ENCODE results near the gene TC2N.

The TC2N gene

DNA sequence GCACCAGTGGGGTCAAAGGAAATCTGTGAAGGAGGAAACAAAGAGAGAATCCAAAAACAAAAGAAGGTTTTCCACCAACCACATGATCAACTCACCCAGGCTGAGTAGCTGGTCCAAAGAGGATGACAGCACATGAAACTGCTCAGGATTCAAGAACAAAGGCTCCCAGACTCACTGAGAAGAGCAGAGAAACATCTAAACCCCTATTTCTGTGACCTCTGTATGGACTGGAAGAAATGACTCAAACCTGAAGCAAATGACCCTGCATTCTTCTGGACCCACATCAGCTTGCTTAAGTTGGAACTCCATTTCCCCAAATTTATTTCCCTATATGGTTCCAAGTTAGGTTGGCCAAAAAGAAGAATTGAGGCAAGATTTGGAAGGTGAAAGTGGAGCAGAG lies 26.3 kb downstream of the TC2N start:
- ChIA-PET CTCF (no interaction called here), POLR2A (no interaction called here)
- DNase-seq (ENCODE audit: extremely low spot score), result no peak
- TF ChIP-seq ZNF384 (IDR thresholded peaks at IDR 0.05) (no peak), FOXM1 (IDR thresholded peaks at IDR 0.05; ENCODE audit: borderline replicate concordance) (no peak), L3MBTL2 (conservative IDR thresholded peaks at IDR 0.05) (no peak), FOXK2 (IDR thresholded peaks at IDR 0.05) (no peak), CTBP1 (IDR thresholded peaks at IDR 0.05; ENCODE audit: borderline replicate concordance) (no peak)

DNA sequence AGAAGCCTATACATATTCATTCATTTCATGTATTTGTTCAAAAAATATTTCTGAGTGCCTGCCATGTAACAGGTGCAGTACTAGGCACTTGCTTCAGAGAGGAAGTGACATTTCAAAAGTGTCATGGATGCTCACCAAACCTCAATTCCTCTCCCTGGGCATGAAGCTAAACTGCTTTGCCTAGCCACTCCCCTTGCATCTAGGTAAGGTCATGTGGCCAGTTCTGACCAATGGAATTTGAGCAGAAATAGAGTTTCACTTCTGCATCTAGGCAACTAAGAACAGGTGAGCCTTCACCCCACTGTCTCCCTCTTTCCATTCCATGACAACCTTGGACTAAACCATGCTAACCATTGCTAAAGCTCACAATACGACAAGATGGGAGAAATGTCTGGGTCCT lies 27.6 kb downstream of the TC2N start:
- TF ChIP-seq TARDBP (IDR thresholded peaks at IDR 0.05) (no peak), FOXA1 (IDR thresholded peaks at IDR 0.05) (no peak), FOXM1 (IDR thresholded peaks at IDR 0.05; ENCODE audit: borderline replicate concordance) (no peak), ELF4 (IDR thresholded peaks at IDR 0.05) (no peak), SUZ12 (IDR thresholded peaks at IDR 0.05) (no peak), NFRKB (IDR thresholded peaks at IDR 0.05) (no peak)
- TF ChIP-seq, protein P1, sequence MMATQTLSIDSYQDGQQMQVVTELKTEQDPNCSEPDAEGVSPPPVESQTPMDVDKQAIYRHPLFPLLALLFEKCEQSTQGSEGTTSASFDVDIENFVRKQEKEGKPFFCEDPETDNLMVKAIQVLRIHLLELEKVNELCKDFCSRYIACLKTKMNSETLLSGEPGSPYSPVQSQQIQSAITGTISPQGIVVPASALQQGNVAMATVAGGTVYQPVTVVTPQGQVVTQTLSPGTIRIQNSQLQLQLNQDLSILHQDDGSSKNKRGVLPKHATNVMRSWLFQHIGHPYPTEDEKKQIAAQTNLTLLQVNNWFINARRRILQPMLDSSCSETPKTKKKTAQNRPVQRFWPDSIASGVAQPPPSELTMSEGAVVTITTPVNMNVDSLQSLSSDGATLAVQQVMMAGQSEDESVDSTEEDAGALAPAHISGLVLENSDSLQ (IDR thresholded peaks at IDR 0.05), result no peak
- ChIA-PET POLR2A (no interaction called here), CTCF (no interaction called here)
- DNase-seq (ENCODE audit: extremely low spot score), result no peak

DNA sequence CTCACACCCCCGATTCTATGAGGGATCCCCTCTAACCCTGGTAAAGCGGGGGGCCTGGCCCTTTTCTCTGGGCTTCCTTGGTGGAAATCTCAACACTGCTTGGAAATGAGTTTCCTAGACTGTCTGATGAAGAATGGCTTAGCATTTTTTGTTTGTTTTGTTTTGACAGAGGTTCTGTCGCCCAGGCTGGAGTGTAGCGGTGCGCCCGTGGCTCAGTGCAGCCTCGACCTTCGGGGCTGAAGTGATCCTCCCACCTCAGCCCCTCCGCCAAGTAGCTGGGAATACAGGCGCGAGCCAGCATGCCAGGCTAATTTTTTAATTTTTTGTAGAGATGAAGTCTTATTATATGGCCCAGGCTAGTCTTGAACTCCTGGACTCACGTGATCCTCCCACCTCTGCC lies 30.3 kb downstream of the TC2N start:
- ChIA-PET POLR2A (no interaction called here), CTCF (no interaction called here)
- no peak for TF ChIP-seq HDGF (IDR thresholded peaks at IDR 0.05; ENCODE audit: borderline replicate concordance)
- no peak for TF ChIP-seq NFRKB (IDR thresholded peaks at IDR 0.05)
- no peak for TF ChIP-seq FOXA1 (IDR thresholded peaks at IDR 0.05)
- no peak for TF ChIP-seq LEF1 (IDR thresholded peaks at IDR 0.05; ENCODE audit: borderline replicate concordance)
- no peak for TF ChIP-seq ELF4 (IDR thresholded peaks at IDR 0.05)
- no peak for TF ChIP-seq TARDBP (IDR thresholded peaks at IDR 0.05)
- DNase-seq (ENCODE audit: extremely low spot score), result no peak

DNA sequence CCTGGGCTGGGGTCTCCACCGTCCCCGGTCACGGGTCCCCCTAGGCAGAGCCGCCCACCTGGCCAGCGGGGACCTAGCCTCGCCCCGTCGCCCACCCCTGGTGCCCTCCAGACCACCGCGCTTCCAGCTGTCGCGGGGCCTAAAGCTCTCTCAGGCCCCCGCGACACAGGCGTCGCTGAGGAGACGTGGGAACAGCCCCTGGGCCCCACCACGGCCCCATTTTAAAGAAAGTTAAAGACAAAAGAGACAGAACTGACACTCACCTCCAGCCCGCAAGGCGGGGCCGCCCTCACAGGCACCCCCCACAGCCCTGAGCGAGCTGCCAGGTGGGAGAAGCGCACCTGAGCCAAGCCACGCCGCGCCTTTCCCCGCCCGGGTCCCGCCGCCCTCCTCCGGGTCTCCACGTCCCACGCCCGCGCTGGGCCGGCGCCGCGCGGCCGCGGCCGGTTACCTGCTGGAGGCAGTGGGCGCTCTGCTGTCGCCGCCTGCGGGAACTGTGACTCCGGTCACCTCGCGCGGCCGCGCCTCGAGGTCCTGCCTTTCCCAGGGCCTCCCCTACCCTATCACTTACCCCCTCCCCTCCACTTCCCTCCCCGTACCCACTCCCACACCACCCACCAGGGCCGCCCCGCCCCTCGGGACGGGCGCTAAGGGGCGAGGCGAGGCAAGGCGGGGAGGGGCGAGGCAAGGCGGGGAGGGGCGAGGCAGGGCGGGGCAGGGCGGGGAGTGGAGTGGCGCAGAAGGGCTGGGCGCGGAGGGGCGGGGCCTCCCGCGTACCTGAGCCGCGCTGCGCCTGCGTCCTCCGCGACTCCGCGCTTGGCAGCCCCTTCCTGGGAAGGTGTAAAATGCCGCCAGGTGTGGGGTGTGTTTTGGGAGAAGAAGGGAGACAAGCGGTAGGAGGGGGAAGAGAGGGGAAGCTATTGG lies 31.2 kb downstream of the TC2N start:
- ChIA-PET POLR2A (no interaction called here), CTCF (no interaction called here)
- TF ChIP-seq L3MBTL2 (conservative IDR thresholded peaks at IDR 0.05), result peak; percentile 47; the same call in 1 of the 2 replicates
- TF ChIP-seq NFRKB (IDR thresholded peaks at IDR 0.05), result no peak
- DNase-seq (ENCODE audit: extremely low spot score), result peak; percentile 91

DNA sequence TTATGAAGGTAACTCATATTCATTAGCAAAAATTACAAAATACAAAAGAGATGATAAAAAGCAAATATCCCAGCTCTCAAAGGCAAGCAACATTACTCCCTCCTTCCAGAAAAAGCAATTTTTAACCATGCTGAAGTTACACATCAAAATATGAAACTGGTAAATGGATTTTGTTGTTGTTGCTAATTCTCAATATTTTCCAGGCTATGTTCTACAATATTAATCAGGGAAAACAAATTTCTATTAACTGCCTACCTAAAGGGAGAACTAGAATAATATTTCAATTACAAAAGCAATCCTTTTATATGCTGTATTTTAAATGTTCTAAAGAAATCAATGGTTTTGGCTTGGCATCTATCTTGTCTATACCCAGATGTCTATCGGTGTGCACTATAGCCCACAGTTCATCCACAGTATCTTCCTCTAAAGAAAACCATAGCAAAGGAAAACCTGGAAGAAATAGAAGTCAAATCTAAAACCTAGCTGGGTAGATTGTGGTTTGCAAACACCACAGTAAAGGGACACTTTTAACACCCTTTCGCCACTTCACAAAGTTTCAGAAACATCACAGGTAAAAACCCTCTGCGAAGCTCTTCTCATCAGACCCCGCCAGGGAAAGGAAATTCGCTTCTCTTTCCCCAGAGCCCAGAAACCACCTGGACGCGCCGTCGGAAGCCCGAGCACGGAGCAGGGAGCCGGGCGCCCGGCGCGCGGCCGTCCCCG lies 32.0 kb downstream of the TC2N start:
- TF ChIP-seq SP1 (IDR thresholded peaks at IDR 0.05) (no peak), BHLHE40 (IDR thresholded peaks at IDR 0.05; ENCODE audit: borderline replicate concordance) (no peak), FOXA1 (IDR thresholded peaks at IDR 0.05) (no peak), ZNF384 (IDR thresholded peaks at IDR 0.05) (no peak), L3MBTL2 (conservative IDR thresholded peaks at IDR 0.05) (no peak), ELF4 (IDR thresholded peaks at IDR 0.05) (no peak), HDGF (IDR thresholded peaks at IDR 0.05; ENCODE audit: borderline replicate concordance) (no peak), FOXK2 (IDR thresholded peaks at IDR 0.05) (no peak), TARDBP (IDR thresholded peaks at IDR 0.05) (no peak), SUZ12 (IDR thresholded peaks at IDR 0.05) (no peak), NFRKB (IDR thresholded peaks at IDR 0.05) (no peak), FOXM1 (IDR thresholded peaks at IDR 0.05; ENCODE audit: borderline replicate concordance) (no peak), ARNT (IDR thresholded peaks at IDR 0.05) (no peak), CTBP1 (IDR thresholded peaks at IDR 0.05; ENCODE audit: borderline replicate concordance) (no peak), LEF1 (IDR thresholded peaks at IDR 0.05; ENCODE audit: borderline replicate concordance) (no peak)
- TF ChIP-seq, protein P1 (IDR thresholded peaks at IDR 0.05), result no peak
- POLR2A ChIA-PET, result no interaction called here
- no peak for DNase-seq (ENCODE audit: extremely low spot score)
- CTCF ChIA-PET, result interaction anchor here (0.8 kb wide), 1 partner anchor 41 kb away, joined by 3 read pairs; no protein-coding TSS in a partner anchor

DNA sequence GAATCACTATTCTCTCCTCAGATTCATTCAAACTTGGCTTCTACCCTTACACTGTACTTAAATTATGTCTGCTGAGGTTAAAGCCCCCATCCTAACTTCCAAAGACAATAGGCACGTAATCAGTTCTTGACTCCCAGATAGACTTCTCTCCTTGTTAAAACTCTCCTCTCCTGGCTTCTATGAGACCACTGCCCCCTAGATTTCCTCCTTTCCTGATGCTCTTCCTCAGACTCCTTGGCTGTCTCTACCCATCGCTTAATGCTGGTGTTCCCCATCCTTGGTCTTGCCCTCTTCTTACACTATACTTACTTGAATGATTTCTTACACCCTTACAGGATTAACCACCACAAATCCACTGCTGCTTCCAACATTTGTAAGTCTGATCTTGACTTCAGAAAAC lies 32.8 kb downstream of the TC2N start:
- TF ChIP-seq ARNT (IDR thresholded peaks at IDR 0.05) (no peak), BHLHE40 (IDR thresholded peaks at IDR 0.05; ENCODE audit: borderline replicate concordance) (no peak), SUZ12 (IDR thresholded peaks at IDR 0.05) (no peak), FOXA1 (IDR thresholded peaks at IDR 0.05) (no peak), TARDBP (IDR thresholded peaks at IDR 0.05) (no peak), CTBP1 (IDR thresholded peaks at IDR 0.05; ENCODE audit: borderline replicate concordance) (no peak), ZNF384 (IDR thresholded peaks at IDR 0.05) (no peak), SP1 (IDR thresholded peaks at IDR 0.05) (no peak), FOXK2 (IDR thresholded peaks at IDR 0.05) (no peak), HDGF (IDR thresholded peaks at IDR 0.05; ENCODE audit: borderline replicate concordance) (no peak), L3MBTL2 (conservative IDR thresholded peaks at IDR 0.05) (no peak), NFRKB (IDR thresholded peaks at IDR 0.05) (no peak), FOXM1 (IDR thresholded peaks at IDR 0.05; ENCODE audit: borderline replicate concordance) (no peak), ELF4 (IDR thresholded peaks at IDR 0.05) (no peak), LEF1 (IDR thresholded peaks at IDR 0.05; ENCODE audit: borderline replicate concordance) (no peak)
- TF ChIP-seq, protein P1 (IDR thresholded peaks at IDR 0.05), result no peak
- ChIA-PET POLR2A (no interaction called here), CTCF (no interaction called here)
- no peak for DNase-seq (ENCODE audit: extremely low spot score)
